ENCODE data around the gene NPR1. TPM values are rescaled to one million over a fixed set of nuclear protein-coding genes. Genes with fewer than 3 reads are reported as not detected.

NPR1 gene
- total RNA-seq, 3 donors from 2014 or later, result 19.9 to 134 (median 46.5) TPM

DNA sequence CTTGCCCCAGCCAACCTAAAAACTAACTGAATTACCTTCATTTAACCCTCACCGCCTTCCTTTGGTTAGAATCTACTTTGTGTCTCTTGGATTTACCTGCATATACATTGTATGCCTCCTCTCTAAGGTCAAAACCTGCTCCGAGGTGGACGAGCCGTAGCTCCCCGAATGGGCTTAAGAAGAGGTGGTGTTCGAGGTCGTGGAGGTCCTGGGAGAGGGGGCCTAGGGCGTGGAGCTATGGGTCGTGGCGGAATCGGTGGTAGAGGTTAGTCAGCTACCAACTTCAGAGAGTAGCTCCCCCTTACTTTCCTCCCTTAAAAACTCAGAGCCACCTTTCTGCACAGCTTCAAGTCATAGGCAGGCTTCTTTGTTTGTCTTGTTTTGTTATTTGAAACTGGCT is 35.4 kb upstream of the NPR1 start:
- Histone ChIP-seq H3K9me3 (no peaks in the 10 kb centered on the region), H3K4me1 (no peaks in the 10 kb centered on the region), H3K36me3 (no peaks in the 10 kb centered on the region), H3K4me3 (no peak overlapping the region), H3K27me3 (no peaks in the 10 kb centered on the region), H3K27ac (peak overlapping the region; percentile 2 to 6)
- TF ChIP-seq POLR2A (IDR thresholded peaks at IDR 0.05), result no peak
- no peak for TF ChIP-seq POLR2AphosphoS5 (IDR thresholded peaks at IDR 0.05)
- TF ChIP-seq, protein P1, sequence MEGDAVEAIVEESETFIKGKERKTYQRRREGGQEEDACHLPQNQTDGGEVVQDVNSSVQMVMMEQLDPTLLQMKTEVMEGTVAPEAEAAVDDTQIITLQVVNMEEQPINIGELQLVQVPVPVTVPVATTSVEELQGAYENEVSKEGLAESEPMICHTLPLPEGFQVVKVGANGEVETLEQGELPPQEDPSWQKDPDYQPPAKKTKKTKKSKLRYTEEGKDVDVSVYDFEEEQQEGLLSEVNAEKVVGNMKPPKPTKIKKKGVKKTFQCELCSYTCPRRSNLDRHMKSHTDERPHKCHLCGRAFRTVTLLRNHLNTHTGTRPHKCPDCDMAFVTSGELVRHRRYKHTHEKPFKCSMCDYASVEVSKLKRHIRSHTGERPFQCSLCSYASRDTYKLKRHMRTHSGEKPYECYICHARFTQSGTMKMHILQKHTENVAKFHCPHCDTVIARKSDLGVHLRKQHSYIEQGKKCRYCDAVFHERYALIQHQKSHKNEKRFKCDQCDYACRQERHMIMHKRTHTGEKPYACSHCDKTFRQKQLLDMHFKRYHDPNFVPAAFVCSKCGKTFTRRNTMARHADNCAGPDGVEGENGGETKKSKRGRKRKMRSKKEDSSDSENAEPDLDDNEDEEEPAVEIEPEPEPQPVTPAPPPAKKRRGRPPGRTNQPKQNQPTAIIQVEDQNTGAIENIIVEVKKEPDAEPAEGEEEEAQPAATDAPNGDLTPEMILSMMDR (IDR thresholded peaks at IDR 0.05), result no peak
- DNase-seq (ENCODE audit: low spot score in 2 of 2), result no peak
- intact Hi-C loops (cut with DNase I; ENCODE audit: low total_unique reads), result no loop called here

DNA sequence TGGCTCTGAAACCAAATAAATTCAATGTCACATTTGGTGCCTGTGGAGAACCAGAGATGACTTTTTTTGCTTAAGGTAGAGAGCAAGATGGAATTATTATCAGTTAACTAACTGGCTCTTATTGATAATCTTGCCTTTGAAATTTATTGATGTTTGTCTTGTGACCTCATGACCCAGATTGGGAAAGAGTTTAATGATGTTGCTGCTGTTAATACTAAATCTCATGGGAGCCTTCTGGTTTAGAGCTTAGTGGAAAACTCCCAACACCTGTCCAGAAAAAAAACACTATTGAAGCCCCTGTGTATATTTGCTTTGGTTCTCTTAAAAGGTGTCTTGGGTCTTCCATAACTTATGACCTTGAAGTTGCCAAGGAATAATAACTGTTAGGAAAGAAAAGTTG is 34.7 kb upstream of the NPR1 start:
- Histone ChIP-seq H3K27ac (peak overlapping the region in 1 of 2 donors; percentile 64), H3K27me3 (no peaks in the 10 kb centered on the region), H3K4me1 (no peaks in the 10 kb centered on the region), H3K4me3 (no peak overlapping the region), H3K9me3 (no peaks in the 10 kb centered on the region), H3K36me3 (no peaks in the 10 kb centered on the region)
- TF ChIP-seq POLR2AphosphoS5 (IDR thresholded peaks at IDR 0.05), result no peak
- TF ChIP-seq, protein P1 (IDR thresholded peaks at IDR 0.05), result no peak
- no peak for TF ChIP-seq POLR2A (IDR thresholded peaks at IDR 0.05)
- DNase-seq (ENCODE audit: low spot score in 2 of 2), result no peak
- intact Hi-C loops (cut with DNase I; ENCODE audit: low total_unique reads), result no loop called here

DNA sequence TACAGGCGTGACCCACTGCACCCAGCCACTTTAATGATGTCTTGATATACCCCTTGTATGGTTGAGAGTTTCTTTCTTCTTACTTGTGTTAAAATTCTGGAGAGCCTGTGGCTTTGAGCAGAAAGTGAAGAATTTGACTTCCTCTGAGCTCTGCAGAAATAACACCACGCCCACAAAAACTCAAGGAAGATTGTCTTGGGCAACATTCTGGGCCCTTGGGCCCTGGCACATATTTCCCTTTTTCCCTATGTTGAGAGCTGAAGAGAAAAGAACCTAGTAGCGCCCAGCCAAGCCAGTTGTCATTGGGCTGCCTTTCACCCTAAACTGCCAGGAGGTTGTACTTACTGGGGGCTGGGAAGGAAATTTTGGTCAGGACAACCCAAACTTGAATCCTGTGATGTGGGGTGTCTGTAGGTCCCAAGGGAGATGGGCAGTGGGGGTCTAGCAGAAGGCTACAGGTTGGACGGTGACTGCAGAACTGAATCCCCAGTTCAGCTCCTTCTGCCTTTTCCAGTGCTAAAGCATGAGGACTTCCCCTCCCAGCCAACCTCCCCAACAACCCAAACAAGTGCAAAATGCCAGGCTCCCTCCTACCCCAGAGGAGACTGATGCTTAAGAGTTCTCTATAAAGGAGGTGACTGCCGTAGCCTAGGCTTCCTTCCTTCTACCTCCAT is 31.7 kb upstream of the NPR1 start:
- TF ChIP-seq POLR2AphosphoS5 (IDR thresholded peaks at IDR 0.05) (no peak), POLR2A (IDR thresholded peaks at IDR 0.05) (no peak)
- TF ChIP-seq, protein P1 (IDR thresholded peaks at IDR 0.05), result no peak
- DNase-seq (ENCODE audit: low spot score in 2 of 2), result no peak
- Histone ChIP-seq H3K36me3 (no peaks in the 10 kb centered on the region), H3K4me1 (peaks cover 0 to 7% of the 10 kb centered on the region in 2 donors), H3K9me3 (no peaks in the 10 kb centered on the region), H3K27ac (peak overlapping the region; percentile 66 to 69), H3K4me3 (no peak overlapping the region), H3K27me3 (no peaks in the 10 kb centered on the region)
- intact Hi-C loops (cut with DNase I; ENCODE audit: low total_unique reads), result no loop called here

DNA sequence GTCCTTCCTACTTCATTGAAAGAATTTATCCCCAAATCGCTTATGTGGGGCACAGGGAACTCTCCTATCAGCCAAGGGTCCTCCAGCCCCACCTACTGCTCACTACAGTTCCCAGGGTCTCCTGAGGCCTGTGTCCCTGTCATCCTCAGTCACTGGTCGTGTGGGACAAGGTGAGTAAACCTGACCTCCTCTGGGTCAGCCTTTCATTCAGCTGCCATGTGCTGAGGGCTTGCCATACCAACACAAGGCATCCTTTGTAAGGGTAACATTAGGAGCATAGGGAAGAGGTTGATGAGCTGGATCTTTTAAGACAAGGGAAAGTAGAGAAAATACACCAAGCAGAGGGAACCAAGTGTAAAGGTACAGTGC is 31.2 kb upstream of the NPR1 start:
- Histone ChIP-seq H3K4me1 (peaks cover 0 to 7% of the 10 kb centered on the region in 2 donors), H3K27me3 (no peaks in the 10 kb centered on the region), H3K36me3 (no peaks in the 10 kb centered on the region), H3K27ac (peak overlapping the region; percentile 66 to 69), H3K4me3 (no peak overlapping the region), H3K9me3 (no peaks in the 10 kb centered on the region)
- DNase-seq (ENCODE audit: low spot score in 2 of 2), result no peak
- intact Hi-C loops (cut with DNase I; ENCODE audit: low total_unique reads), result no loop called here
- no peak for TF ChIP-seq POLR2A (IDR thresholded peaks at IDR 0.05)
- TF ChIP-seq, protein P1 (IDR thresholded peaks at IDR 0.05), result no peak
- no peak for TF ChIP-seq POLR2AphosphoS5 (IDR thresholded peaks at IDR 0.05)

DNA sequence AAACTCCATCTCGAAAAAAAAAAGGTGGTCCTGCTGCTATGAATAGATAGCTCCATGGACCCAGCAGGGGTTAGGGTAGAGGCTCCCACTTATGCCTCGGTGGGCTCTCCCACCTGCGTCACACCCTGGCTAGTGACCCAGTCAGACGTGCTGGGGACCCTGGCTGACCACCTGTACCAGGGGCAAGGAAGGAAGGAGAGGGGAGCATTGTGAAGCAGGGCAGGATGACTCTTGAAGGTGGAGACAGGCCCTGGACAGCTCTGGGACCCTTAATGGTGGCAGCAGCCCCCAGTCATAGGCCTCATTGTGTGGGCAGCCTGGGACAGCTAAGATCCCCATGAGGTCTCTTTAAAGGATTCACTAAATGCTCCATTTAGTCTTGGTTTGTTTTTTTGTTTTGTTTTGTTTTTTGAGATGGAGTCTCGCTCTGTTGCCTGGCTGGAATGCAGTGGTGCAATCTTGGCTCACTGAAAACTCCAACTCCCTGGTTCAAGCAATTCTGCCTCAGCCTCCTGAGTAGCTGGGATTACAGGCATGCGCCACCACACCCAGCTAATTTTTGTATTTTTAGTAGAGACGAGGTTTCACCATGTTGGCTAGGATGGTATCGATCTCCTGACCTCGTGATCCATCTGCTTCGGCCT is 30.4 kb upstream of the NPR1 start:
- H3K27ac ChIP-seq, result peak overlapping the region; percentile 64 to 69
- intact Hi-C loops (cut with DNase I; ENCODE audit: low total_unique reads), result no loop called here
- H3K27me3 ChIP-seq, result no peaks in the 10 kb centered on the region
- no peak overlapping the region for H3K4me3 ChIP-seq
- peaks cover 0 to 7% of the 10 kb centered on the region in 2 donors for H3K4me1 ChIP-seq
- DNase-seq (ENCODE audit: low spot score in 2 of 2), result no peak
- no peak for TF ChIP-seq POLR2AphosphoS5 (IDR thresholded peaks at IDR 0.05)
- TF ChIP-seq, protein P1 (IDR thresholded peaks at IDR 0.05), result no peak
- no peak for TF ChIP-seq POLR2A (IDR thresholded peaks at IDR 0.05)
- no peaks in the 10 kb centered on the region for H3K36me3 ChIP-seq
- H3K9me3 ChIP-seq, result no peaks in the 10 kb centered on the region

Measured in breast epithelium (tissue), 4 donors.